Measurements from ENCODE around the gene NUMBL. TPM values are rescaled to one million over a fixed set of nuclear protein-coding genes. Genes with fewer than 3 reads are reported as not detected.
A peak's percentile ranks its signal among the peaks of the same experiment; 100 is the strongest.

NUMBL gene
- total RNA-seq, 1 donor from 2014 or later, result 66.0 TPM

- TF ChIP-seq POLR2AphosphoS5 (IDR thresholded peaks at IDR 0.05; ENCODE audit: insufficient read depth in 1 of 2, low read depth in 1 of 2), result no peak
- no peaks in the 10 kb centered on the region for H3K9me3 ChIP-seq
- no peak overlapping the region for H3K27ac ChIP-seq
- peaks cover 29% of the 10 kb centered on the region for H3K4me1 ChIP-seq
- no peak for DNase-seq (ENCODE audit: extremely low spot score in 2 of 2)
- no peaks in the 10 kb centered on the region for H3K27me3 ChIP-seq
- intact Hi-C loops (cut with DNase I), result no loop called here
- no peaks in the 10 kb centered on the region for H3K36me3 ChIP-seq
- no peak overlapping the region for H3K4me3 ChIP-seq
Measured at GRCh38 chr19:40693896-40694295, 3.4 kb upstream of the NUMBL start.

GRCh38 chr19:40693150-40693788 is 2.8 kb upstream of the NUMBL start:
- Histone ChIP-seq H3K4me3 (no peak overlapping the region), H3K27me3 (no peaks in the 10 kb centered on the region), H3K4me1 (peaks cover 35% of the 10 kb centered on the region), H3K36me3 (no peaks in the 10 kb centered on the region), H3K27ac (no peak overlapping the region), H3K9me3 (no peaks in the 10 kb centered on the region)
- DNase-seq (ENCODE audit: extremely low spot score in 2 of 2), result no peak
- intact Hi-C loops (cut with DNase I), result no loop called here
- TF ChIP-seq CTCF (IDR thresholded peaks at IDR 0.05) (no peak), POLR2A (IDR thresholded peaks at IDR 0.05) (no peak), POLR2AphosphoS5 (IDR thresholded peaks at IDR 0.05; ENCODE audit: insufficient read depth in 1 of 2, low read depth in 1 of 2) (no peak)

- intact Hi-C loops (cut with DNase I), result no loop called here
- Histone ChIP-seq H3K4me1 (peaks cover 46% of the 10 kb centered on the region), H3K27me3 (no peaks in the 10 kb centered on the region), H3K36me3 (no peaks in the 10 kb centered on the region), H3K27ac (peak overlapping the region; percentile 86), H3K4me3 (no peak overlapping the region), H3K9me3 (no peaks in the 10 kb centered on the region)
- DNase-seq (ENCODE audit: extremely low spot score in 2 of 2), result no peak
- TF ChIP-seq POLR2AphosphoS5 (IDR thresholded peaks at IDR 0.05; ENCODE audit: insufficient read depth in 1 of 2, low read depth in 1 of 2) (no peak), CTCF (IDR thresholded peaks at IDR 0.05) (no peak), POLR2A (IDR thresholded peaks at IDR 0.05) (no peak)
Measured at GRCh38 chr19:40692212-40692551, 1.7 kb upstream of the NUMBL start.

DNA sequence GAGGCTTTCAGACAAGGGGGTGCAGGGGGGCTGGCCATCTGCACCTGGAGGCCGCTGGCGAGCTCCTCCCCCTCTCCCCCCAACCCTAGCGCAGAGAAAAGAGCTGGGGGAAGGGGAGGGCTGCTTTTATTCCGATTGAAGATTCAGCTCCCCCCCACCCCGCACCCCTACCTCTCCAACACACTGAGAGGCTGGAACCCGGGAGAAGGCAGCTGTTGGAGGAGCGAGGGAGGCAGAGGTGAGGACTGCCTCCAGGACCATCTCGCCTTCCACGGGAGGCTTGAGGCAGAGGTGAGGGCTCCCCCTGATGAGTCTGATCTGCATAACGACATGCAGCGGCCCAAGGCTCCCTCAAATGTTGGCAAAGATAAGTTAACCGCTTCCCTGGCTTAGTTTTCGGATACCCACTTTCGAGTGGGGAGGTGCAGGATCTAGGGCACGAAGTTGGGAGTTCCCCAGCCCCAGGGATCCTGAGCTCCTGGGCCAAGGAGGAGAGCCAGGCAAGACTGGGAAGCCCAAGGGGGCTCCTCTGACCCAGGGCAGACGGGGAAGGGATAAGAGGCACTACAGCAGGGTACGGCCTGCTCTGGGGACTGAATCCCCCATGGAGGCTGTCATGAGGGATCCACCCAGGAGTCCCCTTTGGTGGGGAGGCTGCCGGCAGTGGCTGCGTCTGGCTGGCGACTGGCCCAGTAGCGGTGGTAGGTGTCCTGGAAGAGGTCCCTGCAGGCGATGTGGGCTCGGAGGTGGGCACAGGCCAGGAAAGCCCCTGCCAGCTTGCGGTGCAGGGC is 1.2 kb upstream of the NUMBL start:
- Histone ChIP-seq H3K4me3 (peak overlapping the region; percentile 90 to 96), H3K9me3 (no peaks in the 10 kb centered on the region), H3K4me1 (peaks cover 47% of the 10 kb centered on the region), H3K27me3 (no peaks in the 10 kb centered on the region), H3K27ac (peak overlapping the region; percentile 86), H3K36me3 (peaks cover 0 to 3% of the 10 kb centered on the region in 2 donors)
- DNase-seq (ENCODE audit: extremely low spot score in 2 of 2), result no peak
- intact Hi-C loops (cut with DNase I), result no loop called here
- TF ChIP-seq POLR2A (IDR thresholded peaks at IDR 0.05) (no peak), POLR2AphosphoS5 (IDR thresholded peaks at IDR 0.05; ENCODE audit: insufficient read depth in 1 of 2, low read depth in 1 of 2) (no peak), CTCF (IDR thresholded peaks at IDR 0.05) (no peak)

DNA sequence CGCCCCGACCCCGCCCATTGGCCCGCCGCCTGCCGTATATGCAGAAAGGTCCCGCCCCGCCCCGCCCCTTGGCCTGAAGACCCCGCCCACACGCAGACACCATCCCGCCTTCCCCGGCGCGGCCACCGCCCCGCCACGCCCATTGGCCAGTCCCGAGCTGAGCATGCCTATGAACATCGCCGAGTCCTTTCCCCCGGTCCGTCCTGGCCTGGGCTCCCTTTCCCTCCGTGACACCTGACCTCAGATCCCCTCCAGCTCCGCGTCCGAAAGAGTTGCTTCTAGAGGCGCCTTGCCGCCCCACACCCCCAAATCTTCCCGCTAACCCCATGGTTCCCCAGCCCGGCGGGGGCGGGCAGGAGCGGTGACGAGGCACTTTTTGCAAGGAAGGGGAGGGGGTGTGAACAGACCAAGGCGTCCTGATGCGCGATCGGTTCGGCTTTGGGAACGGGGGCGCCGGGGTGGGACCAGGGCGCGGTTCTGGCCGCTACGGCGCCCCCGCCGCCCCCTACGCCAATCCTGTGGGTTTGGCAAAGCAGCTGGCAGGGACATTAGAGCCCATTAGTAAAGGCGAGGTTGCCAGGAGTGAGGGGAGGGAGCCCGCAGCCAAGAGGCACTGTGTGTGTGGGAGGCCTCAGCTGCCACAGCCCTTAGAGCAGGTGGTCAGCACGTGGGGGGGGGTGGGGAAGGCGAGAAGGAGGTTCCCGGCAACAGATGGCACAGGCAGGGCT is 406 bp upstream of the NUMBL start:
- Histone ChIP-seq H3K27me3 (no peaks in the 10 kb centered on the region), H3K27ac (peak overlapping the region; percentile 86), H3K4me1 (peaks cover 47% of the 10 kb centered on the region), H3K4me3 (peak overlapping the region; percentile 90 to 96), H3K9me3 (no peaks in the 10 kb centered on the region), H3K36me3 (peaks cover 0 to 10% of the 10 kb centered on the region in 2 donors)
- intact Hi-C loops (cut with DNase I), result no loop called here
- DNase-seq (ENCODE audit: extremely low spot score in 2 of 2), result peak in 1 of 2 donors; percentile 97
- TF ChIP-seq CTCF (IDR thresholded peaks at IDR 0.05), result no peak
- TF ChIP-seq POLR2AphosphoS5 (IDR thresholded peaks at IDR 0.05; ENCODE audit: insufficient read depth in 1 of 2, low read depth in 1 of 2), result peak; percentile 49 to 95
- TF ChIP-seq POLR2A (IDR thresholded peaks at IDR 0.05), result peak in 1 of 2 donors; percentile 44
